Measurements from ENCODE around the gene CDC37.

CDC37 gene

GRCh38 chr19:10352764-10353671 is 50.3 kb downstream of the CDC37 start:
- DNase-seq: no peak

GRCh38 chr19:10346509-10346908 is 56.8 kb downstream of the CDC37 start:
- DNase-seq: no peak

- no peak for DNase-seq
Observed at GRCh38 chr19:10344780-10345179, 58.6 kb downstream of the CDC37 start.

GRCh38 chr19:10343495-10343894 is 59.8 kb downstream of the CDC37 start:
- DNase-seq: no peak
